Gastroesophageal sphincter (tissue), 3 donors: ENCODE results near the gene CDH20.

Source experiments
- POLR2A ChIP-seq, 2 donors: fragments of 450-650 bp; IDR thresholded peaks; one replicate each; pipeline ENCODE4 v1.6.1; 2017; ENCODE audit warnings: antibody characterized with exemption in 2 of 2, mild to moderate bottlenecking in 2 of 2, moderate library complexity in 1 of 2
- POLR2AphosphoS5 ChIP-seq: sonication (generic); formaldehyde crosslinking; IDR thresholded peaks from one replicate; pipeline ENCODE4 v1.6.1; 2017; ENCODE audit warnings: antibody characterized with exemption
- TF ChIP-seq, protein P1 (sequence below), 4 experiments: fragments of 200-600 bp in 2 of 4; fragments of 450-650 bp in 2 of 4; sonication (generic) in 1 of 4; IDR thresholded peaks; one replicate each; pipeline ENCODE4 v1.5.1; 2017 to 2019; ENCODE audit warnings: antibody characterized with exemption in 4 of 4, mild to moderate bottlenecking in 2 of 4, moderate library complexity in 2 of 4

DNA sequence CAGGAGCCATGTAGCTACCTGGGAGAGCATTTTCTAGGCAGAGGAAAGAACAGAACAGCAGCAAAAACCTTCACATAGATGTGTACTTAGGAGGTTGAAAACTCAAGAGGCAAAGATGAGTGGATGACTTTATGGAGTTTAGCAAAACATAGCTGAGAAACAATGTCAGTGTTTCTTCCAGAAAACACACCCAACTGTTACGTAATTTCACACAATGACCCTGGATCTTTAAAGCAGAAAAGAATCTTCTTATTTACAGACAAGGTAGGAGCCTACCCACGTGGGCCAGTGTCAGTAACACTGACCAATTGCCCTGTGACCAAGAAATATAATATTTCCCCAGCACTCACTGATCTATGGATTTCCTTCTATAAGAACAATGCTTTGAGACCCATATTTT lies 254.6 kb downstream of the CDH20 start:
- TF ChIP-seq, protein P1, sequence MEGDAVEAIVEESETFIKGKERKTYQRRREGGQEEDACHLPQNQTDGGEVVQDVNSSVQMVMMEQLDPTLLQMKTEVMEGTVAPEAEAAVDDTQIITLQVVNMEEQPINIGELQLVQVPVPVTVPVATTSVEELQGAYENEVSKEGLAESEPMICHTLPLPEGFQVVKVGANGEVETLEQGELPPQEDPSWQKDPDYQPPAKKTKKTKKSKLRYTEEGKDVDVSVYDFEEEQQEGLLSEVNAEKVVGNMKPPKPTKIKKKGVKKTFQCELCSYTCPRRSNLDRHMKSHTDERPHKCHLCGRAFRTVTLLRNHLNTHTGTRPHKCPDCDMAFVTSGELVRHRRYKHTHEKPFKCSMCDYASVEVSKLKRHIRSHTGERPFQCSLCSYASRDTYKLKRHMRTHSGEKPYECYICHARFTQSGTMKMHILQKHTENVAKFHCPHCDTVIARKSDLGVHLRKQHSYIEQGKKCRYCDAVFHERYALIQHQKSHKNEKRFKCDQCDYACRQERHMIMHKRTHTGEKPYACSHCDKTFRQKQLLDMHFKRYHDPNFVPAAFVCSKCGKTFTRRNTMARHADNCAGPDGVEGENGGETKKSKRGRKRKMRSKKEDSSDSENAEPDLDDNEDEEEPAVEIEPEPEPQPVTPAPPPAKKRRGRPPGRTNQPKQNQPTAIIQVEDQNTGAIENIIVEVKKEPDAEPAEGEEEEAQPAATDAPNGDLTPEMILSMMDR (IDR thresholded peaks at IDR 0.05) = no peak
- TF ChIP-seq POLR2A (IDR thresholded peaks at IDR 0.05) = no peak
- no peak for TF ChIP-seq POLR2AphosphoS5
